ENCODE data around the gene NEK4.

Gene NEK4

DNA sequence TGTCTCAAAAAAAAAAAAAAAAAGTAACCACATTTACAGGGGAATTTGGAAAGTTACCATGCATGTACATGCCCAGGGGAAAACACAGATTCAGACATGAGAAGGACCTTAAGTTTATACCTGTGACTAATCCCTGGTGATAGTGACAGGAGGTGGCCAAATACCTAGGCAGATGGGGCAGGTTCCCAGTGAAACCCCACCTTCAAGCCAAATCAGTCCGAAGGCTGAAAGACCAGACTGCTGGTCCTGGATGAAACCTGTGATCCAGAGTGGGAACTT is 49.1 kb downstream of the NEK4 start:
- DNase-seq (ENCODE audit: low read depth): no peak
- H3K4me3 ChIP-seq (ENCODE audit: low read depth, low read length): no peak overlapping the region
- TF ChIP-seq, protein P1, sequence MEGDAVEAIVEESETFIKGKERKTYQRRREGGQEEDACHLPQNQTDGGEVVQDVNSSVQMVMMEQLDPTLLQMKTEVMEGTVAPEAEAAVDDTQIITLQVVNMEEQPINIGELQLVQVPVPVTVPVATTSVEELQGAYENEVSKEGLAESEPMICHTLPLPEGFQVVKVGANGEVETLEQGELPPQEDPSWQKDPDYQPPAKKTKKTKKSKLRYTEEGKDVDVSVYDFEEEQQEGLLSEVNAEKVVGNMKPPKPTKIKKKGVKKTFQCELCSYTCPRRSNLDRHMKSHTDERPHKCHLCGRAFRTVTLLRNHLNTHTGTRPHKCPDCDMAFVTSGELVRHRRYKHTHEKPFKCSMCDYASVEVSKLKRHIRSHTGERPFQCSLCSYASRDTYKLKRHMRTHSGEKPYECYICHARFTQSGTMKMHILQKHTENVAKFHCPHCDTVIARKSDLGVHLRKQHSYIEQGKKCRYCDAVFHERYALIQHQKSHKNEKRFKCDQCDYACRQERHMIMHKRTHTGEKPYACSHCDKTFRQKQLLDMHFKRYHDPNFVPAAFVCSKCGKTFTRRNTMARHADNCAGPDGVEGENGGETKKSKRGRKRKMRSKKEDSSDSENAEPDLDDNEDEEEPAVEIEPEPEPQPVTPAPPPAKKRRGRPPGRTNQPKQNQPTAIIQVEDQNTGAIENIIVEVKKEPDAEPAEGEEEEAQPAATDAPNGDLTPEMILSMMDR (IDR thresholded peaks at IDR 0.05; ENCODE audit: low read depth, low read length, missing control alignments): no peak

DNA sequence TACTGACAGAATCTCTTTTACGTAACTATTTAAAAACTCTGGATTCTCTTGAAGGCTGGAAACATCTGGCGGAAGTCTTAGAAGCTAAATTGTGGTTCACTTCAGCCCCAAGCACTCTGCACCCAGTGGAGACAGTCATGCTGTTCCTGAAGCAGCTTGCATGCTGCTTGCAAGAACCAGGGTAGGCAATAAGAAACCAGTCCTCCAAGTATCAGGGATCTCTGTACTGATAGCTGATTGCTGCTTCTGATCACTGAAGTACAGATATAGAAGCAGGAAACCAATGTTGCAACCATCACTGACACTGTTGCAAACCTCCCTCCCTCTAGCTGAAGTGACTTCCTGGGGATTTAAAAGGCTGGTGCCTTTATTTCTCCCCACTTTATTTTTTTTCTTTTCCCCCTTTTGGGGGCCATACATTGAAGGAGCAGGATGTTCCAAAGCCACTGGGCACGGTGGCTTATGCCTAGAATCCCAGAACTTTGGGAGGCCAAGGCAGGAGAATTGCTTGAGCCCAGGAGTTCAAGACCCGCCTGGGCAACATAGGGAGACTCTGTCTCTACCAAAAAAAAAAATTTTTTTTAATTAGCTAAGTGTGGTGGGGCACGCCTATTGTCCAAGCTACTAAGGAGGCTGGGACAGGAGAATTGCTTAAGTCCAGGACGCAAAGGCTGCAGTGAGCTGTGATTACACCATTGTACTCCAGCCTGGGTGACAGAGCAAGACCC is 49.6 kb downstream of the NEK4 start:
- H3K4me3 ChIP-seq (ENCODE audit: low read depth, low read length): no peak overlapping the region
- TF ChIP-seq, protein P1 (IDR thresholded peaks at IDR 0.05; ENCODE audit: low read depth, low read length, missing control alignments): no peak
- peak; percentile 75 for DNase-seq (ENCODE audit: low read depth)

DNA sequence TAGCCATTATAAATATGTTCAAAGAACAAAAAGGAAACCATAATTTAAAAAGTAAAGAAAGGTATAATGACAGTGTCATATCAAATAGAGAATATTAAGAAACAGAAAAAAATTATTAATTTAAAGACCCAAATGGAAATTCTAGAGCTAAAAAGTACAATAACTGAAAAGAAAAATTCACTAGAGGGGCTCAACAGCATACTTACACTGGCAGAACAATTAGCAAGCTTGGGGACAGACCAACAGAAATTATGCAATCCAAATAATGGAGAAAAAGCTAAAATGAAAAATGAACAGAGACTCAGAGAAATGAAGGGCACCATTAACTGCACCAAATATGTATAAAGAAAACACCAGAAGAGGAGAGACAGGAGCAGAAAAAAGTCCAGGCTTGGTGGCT is 51.1 kb downstream of the NEK4 start:
- no peak overlapping the region for H3K4me3 ChIP-seq (ENCODE audit: low read depth, low read length)
- TF ChIP-seq, protein P1 (IDR thresholded peaks at IDR 0.05; ENCODE audit: low read depth, low read length, missing control alignments): no peak
- DNase-seq (ENCODE audit: low read depth): no peak

DNA sequence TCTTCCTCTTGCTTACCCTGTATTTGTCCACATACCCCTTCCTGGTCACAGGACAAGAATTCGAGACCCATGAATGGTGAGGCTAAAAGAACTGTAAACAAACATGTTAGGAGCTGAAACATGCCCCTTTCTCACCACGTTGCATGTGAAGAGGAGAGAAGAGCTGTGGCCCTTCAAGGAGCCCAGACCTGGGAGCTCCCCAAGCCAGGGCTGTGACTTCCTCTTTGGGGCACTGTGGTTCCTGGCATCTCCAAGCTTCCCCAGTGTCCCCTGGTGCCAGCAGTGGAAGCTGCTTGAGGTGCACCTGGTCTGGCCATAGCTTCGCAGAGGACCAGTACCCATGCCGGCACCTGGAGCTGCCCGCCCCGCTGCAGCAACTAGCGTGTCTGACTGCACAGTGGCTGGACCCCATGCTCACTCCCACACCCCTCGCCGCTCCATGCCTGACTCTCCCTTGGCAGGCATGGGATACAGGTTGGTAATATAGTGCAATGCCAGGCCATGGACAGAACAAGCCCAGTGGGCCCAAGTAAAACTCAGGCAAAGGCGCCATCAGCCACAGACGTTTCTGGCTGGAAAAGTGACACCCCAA is 54.9 kb downstream of the NEK4 start:
- no peak overlapping the region for H3K4me3 ChIP-seq (ENCODE audit: low read depth, low read length)
- no peak for DNase-seq (ENCODE audit: low read depth)
- TF ChIP-seq, protein P1 (IDR thresholded peaks at IDR 0.05; ENCODE audit: low read depth, low read length, missing control alignments): no peak

DNA sequence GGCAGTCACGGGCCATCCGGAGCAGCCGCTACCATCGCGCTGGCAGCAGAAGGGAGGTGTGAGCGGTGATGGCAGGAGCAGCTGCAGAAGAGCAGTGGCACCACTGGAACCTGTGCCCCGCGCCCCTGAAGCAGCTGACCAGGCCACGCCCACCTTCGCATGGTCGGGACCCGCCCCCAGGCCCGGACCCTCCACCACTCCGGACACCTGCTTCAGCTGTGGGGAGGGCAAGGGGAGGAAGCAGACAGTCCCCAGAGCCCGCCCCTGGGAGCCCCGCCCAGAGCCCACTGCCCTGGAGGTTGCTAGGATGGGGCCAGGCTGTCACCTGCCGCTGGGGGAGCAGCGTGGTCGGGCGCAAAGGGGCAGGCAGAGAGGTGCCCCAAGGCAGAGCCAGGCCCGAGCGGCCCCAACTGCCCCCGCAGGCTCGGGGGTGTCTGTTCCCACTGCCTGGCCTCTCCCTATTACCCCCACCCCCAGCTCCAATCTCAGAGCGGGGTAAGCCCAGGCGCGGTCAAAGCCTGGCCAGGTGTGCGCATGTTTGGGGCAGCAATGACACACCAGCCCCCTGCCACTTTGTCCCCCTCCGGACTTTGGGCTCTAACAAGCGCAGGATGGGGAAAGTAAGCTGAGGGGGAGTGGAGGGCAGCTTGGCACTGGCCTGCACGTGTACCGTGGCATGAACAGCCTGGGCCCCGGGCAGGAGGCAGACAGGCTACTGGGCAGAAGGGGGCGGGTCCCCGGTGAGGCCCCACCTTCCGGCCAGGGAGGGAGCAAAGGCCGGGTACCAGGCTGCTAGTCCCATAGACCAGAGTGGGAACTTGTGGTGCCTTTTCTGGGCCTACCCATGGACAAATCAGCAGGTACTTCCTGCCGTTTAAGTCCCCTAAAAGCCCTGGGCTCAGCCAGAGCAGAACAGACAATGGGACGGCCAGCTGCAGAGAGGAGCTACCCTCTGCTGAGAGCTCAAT is 56.1 kb downstream of the NEK4 start:
- TF ChIP-seq, protein P1 (IDR thresholded peaks at IDR 0.05; ENCODE audit: low read depth, low read length, missing control alignments): no peak
- no peak for DNase-seq (ENCODE audit: low read depth)
- H3K4me3 ChIP-seq (ENCODE audit: low read depth, low read length): no peak overlapping the region

DNA sequence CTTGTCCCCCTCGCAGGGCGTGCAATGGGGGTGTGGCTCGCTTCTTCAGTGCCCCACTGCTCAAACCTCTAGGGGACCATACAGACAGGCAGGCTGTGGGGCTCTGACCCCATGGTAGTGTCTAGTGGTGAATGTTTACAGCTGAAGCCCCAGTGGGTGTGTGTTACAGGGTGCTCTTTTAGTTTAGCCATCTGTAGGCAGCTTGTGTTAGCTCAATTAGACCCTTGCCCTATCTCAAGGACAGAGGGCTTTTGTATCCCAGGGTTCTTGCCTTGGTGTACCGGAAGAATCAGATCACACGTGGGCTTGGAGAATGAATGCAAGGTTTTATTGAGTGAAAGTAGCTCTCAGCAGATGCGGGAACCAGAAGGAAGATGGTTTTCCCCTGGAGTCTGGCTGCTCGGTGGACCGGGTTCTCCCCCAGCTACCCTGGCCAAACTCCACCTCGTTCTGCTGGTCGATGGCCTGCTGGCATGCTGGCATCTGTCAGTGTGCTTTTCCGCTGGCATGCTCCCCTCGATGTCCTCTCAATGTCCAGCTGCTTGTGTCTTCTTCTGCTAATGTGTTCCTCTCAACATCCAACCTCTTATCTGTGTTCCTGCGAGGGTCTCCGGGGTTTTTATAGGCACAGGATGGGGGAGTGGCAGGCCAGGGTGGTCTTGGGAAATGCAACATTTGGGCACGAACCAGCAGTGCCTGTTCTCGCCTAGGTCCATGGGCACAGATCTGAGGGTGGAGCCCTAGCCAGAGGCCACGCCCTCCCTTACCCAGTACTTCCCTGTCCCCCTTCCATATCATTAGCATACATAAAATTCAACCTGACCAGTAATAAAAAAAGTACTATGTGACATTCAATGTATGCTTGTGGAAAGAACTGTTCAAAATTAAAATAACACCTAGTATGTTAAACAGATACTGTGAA is 58.2 kb downstream of the NEK4 start:
- TF ChIP-seq, protein P1 (IDR thresholded peaks at IDR 0.05; ENCODE audit: low read depth, low read length, missing control alignments): no peak
- H3K4me3 ChIP-seq (ENCODE audit: low read depth, low read length): no peak overlapping the region
- no peak for DNase-seq (ENCODE audit: low read depth)

Measured in GM12864 (cell line).